A673 (cell line): ENCODE measurements around the gene SLC22A23. TPM values are rescaled to one million over a fixed set of nuclear protein-coding genes. Genes with fewer than 3 reads are reported as not detected.

ENCODE experiments used
- BruUV-seq: library from RNA; stranded (reverse); fragments of 400-500 nt; replicated peaks from 2 replicates; lab custom pipeline; 2021; lab: Mats Ljungman, UMichigan
- CTCF ChIA-PET: fragments of 300-600 bp; sonication (Branson Sonifier 250); formaldehyde crosslinking; loops from one replicate; lab custom pipeline; 2022; ENCODE audit warnings: antibody characterized with exemption; lab: Charles Lee
- POLR2A ChIA-PET: fragments of 300-600 bp; sonication (Branson Sonifier 250); formaldehyde crosslinking; loops from one replicate; lab custom pipeline; 2022; ENCODE audit warnings: antibody characterized with exemption; ENCODE audit not compliant: low non-redundant PET; lab: Charles Lee
- DNase-seq: peaks from one replicate; pipeline ENCODE4 v3.0.0-alpha.2; 2015; ENCODE audit warnings: low spot score
- H3K27ac ChIP-seq: fragments of 200-600 bp; sonication (generic); 2 replicates; pipeline ENCODE4 v1.5.1; 2016; ENCODE audit warnings: mixed run types, low read depth, mild to moderate bottlenecking, mixed read lengths, antibody characterized with exemption, low read length; ENCODE audit not compliant: poor library complexity, severe bottlenecking
- H3K27me3 ChIP-seq: fragments of 200-600 bp; sonication (generic); replicated peaks from 2 replicates; pipeline ENCODE4 v1.6.1; 2017; ENCODE audit warnings: mixed run types, low read depth, mild to moderate bottlenecking, mixed read lengths, antibody characterized with exemption, low read length; ENCODE audit not compliant: insufficient read depth, poor library complexity
- H3K36me3 ChIP-seq: fragments of 200-600 bp; sonication (generic); 2 replicates; pipeline ENCODE4 v1.6.1; 2016; ENCODE audit warnings: mixed run types, mild to moderate bottlenecking, mixed read lengths, antibody characterized with exemption, low read length; ENCODE audit not compliant: insufficient read depth, poor library complexity, severe bottlenecking
- H3K4me1 ChIP-seq: fragments of 200-600 bp; sonication (generic); 2 replicates; pipeline ENCODE4 v1.6.1; 2017; ENCODE audit warnings: mixed run types, mild to moderate bottlenecking, mixed read lengths, antibody characterized with exemption, low read length; ENCODE audit not compliant: insufficient read depth, poor library complexity, severe bottlenecking
- H3K4me3 ChIP-seq: fragments of 200-600 bp; sonication (generic); 2 replicates; pipeline ENCODE4 v1.5.1; 2016; ENCODE audit warnings: low read depth, mixed run types, mild to moderate bottlenecking, mixed read lengths, low read length; ENCODE audit not compliant: poor library complexity, severe bottlenecking
- H3K9me3 ChIP-seq: fragments of 200-600 bp; sonication (generic); 2 replicates; pipeline ENCODE4 v1.6.1; 2016; ENCODE audit warnings: mixed run types, low read depth, mild to moderate bottlenecking, mixed read lengths, antibody characterized with exemption, low read length; ENCODE audit not compliant: poor library complexity, severe bottlenecking
- EZH2 ChIP-seq: fragments of 200-600 bp; sonication (generic); IDR thresholded peaks from 2 replicates; pipeline ENCODE4 v1.6.1; 2017; ENCODE audit warnings: borderline replicate concordance, low read depth, mild to moderate bottlenecking, mixed read lengths, antibody characterized with exemption, low read length; ENCODE audit not compliant: poor library complexity, severe bottlenecking
- intact Hi-C: fragments of 100-400 bp; cut with micrococcal nuclease; formaldehyde crosslinking; loops from one replicate; pipeline ENCODE4 v1.10.0; 2022; ENCODE audit not compliant: unreplicated experiment
- total RNA-seq: library from RNA; stranded (reverse); gene quantifications from 2 replicates; pipeline ENCODE4 v1.2.3, GENCODE V29; 2021
- TF ChIP-seq, protein P1 (sequence below): fragments of 300-800, 200-600 bp; sonication (generic); conservative IDR thresholded peaks from 2 replicates; pipeline ENCODE4 v1.5.1; 2017; ENCODE audit warnings: low read depth, mild to moderate bottlenecking, antibody characterized with exemption, low read length, moderate library complexity, mixed read lengths

The SLC22A23 gene
- total RNA-seq, 1 experiment from 2014 or later: 6.2 TPM

DNA sequence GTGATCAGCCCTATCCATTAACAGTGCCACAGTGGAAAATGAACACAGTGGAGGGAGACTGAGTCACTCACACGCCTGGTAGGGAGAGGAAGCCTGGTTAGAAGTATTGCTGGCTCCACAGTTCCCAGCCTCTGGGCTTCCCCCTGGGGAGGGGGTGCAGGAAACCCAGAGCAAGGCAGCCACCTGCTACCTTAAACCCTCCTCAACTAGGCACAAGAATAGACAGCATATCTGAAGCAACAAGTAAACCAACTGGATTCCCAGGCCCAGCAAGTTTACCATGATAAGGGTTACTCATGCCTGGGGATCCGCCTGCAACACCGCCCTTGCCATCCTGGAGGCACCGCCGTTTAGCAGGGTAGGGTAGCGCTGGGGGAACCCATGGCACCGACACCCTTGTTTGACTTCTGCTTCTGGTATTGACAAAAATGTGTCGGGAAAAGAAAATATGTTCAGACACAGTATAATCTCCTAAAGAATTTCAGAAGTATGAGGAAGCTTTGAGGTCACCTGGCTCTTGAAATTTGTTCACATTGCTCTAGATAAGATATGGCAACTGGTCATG, 38.3 kb downstream of the SLC22A23 start:
- ChIA-PET POLR2A (no interaction called here), CTCF (no interaction called here)
- Histone ChIP-seq H3K27ac (no peak overlapping the region), H3K9me3 (no peaks in the 10 kb centered on the region), H3K4me3 (no peak overlapping the region), H3K4me1 (peaks cover 33% of the 10 kb centered on the region), H3K36me3 (no peaks in the 10 kb centered on the region), H3K27me3 (no peaks in the 10 kb centered on the region)
- DNase-seq: no peak
- BruUV-seq: no TSS peak
- intact Hi-C loops: no loop called here
- TF ChIP-seq, protein P1, sequence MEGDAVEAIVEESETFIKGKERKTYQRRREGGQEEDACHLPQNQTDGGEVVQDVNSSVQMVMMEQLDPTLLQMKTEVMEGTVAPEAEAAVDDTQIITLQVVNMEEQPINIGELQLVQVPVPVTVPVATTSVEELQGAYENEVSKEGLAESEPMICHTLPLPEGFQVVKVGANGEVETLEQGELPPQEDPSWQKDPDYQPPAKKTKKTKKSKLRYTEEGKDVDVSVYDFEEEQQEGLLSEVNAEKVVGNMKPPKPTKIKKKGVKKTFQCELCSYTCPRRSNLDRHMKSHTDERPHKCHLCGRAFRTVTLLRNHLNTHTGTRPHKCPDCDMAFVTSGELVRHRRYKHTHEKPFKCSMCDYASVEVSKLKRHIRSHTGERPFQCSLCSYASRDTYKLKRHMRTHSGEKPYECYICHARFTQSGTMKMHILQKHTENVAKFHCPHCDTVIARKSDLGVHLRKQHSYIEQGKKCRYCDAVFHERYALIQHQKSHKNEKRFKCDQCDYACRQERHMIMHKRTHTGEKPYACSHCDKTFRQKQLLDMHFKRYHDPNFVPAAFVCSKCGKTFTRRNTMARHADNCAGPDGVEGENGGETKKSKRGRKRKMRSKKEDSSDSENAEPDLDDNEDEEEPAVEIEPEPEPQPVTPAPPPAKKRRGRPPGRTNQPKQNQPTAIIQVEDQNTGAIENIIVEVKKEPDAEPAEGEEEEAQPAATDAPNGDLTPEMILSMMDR: no peak
- no peak for TF ChIP-seq EZH2

DNA sequence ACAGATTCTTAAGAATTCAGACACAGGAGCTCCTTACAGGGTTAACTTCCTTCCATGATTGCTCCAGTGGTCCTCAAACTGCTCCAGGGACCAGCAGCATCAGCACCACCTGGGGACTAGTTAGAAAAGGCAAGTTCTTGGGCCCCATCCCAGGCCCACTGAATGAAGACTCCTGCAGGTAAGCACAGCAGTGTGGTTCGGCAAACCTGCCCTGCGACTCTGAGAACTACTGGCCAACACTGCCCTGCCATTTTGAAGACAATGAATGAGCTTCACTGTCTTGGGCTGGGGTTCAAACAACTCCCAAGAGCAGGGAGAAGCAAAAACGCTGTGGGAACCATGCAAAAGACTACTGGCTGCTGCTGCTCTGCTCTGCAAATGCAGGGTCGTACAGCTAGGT, 39.4 kb downstream of the SLC22A23 start:
- BruUV-seq: no TSS peak
- no peaks in the 10 kb centered on the region for H3K36me3 ChIP-seq
- CTCF ChIA-PET: interaction anchor here (0.5 kb wide), 1 partner anchor 206 kb away, joined by 3 read pairs; no protein-coding TSS in a partner anchor
- DNase-seq: no peak
- no peaks in the 10 kb centered on the region for H3K27me3 ChIP-seq
- H3K27ac ChIP-seq: no peak overlapping the region
- H3K4me1 ChIP-seq: peaks cover 23% of the 10 kb centered on the region
- H3K4me3 ChIP-seq: no peak overlapping the region
- intact Hi-C loops: no loop called here
- POLR2A ChIA-PET: no interaction called here
- no peaks in the 10 kb centered on the region for H3K9me3 ChIP-seq
- TF ChIP-seq, protein P1: no peak
- no peak for TF ChIP-seq EZH2

DNA sequence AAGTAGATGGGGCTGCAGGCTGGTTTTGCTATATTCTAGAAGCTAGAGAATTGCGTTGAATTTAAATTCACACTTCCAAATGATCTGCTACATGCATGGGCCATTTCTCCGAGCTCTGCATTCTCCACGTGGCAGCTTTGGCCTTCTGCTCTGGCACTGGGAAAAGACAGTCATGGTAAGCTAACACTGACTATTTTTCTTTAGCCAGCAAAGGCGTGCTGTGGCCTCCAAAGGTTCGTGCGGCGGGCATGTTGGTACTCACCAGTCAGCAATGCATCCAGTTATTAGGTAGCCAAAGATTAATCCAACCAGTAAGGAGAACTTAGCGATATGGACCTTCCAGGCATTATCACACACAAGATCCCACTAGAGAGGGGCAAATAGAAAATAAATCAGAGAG, 41.4 kb downstream of the SLC22A23 start:
- Histone ChIP-seq H3K4me3 (no peak overlapping the region), H3K27me3 (no peaks in the 10 kb centered on the region), H3K9me3 (no peaks in the 10 kb centered on the region), H3K36me3 (no peaks in the 10 kb centered on the region), H3K4me1 (peaks cover 4% of the 10 kb centered on the region), H3K27ac (no peak overlapping the region)
- no TSS peak for BruUV-seq
- intact Hi-C loops: no loop called here
- CTCF ChIA-PET: interaction anchor here (0.6 to 1.3 kb wide), 2 partner anchors 125 to 317 kb away, joined by 5 to 8 read pairs; no protein-coding TSS in a partner anchor
- POLR2A ChIA-PET: no interaction called here
- DNase-seq: no peak
- no peak for TF ChIP-seq EZH2
- TF ChIP-seq, protein P1: no peak
